HFFc6 (cell line): ENCODE data around the gene VSX1. TPM values are rescaled to one million over a fixed set of nuclear protein-coding genes. Genes with fewer than 3 reads are reported as not detected.

Experiments used
- DNase-seq: peaks from one replicate; pipeline ENCODE4 v3.0.0-alpha.2; 2018
- H3K27ac Mint-ChIP-seq: 2 replicates; pipeline ENCODE4 v1.8.0; 2020; ENCODE audit warnings: mild to moderate bottlenecking, mixed read lengths
- H3K27me3 Mint-ChIP-seq: 2 replicates; pipeline ENCODE4 v1.8.0; 2021; ENCODE audit warnings: mild to moderate bottlenecking, moderate library complexity, mixed read lengths; ENCODE audit not compliant: insufficient read depth
- H3K36me3 Mint-ChIP-seq: 2 replicates; pipeline ENCODE4 v1.8.0; 2021; ENCODE audit warnings: low read depth, mixed read lengths
- H3K4me1 Mint-ChIP-seq: 2 replicates; pipeline ENCODE4 v1.8.0; 2020; ENCODE audit warnings: low read depth, mixed read lengths
- H3K4me3 Mint-ChIP-seq: 2 replicates; pipeline ENCODE4 v1.8.0; 2020; ENCODE audit warnings: mild to moderate bottlenecking, moderate library complexity, mixed read lengths
- H3K9me3 Mint-ChIP-seq: 2 replicates; pipeline ENCODE4 v1.8.0; 2020; ENCODE audit warnings: mild to moderate bottlenecking, mixed read lengths
- total RNA-seq, 6 experiments: library from RNA; stranded (reverse); fragmentation: NEBNext Ultra II Directional; extraction: Animal tissue kit (Norgen Biotek cat#: 25700); gene quantifications; 2 replicates in 1 of 6; 3 replicates in 5 of 6; pipeline ENCODE4 v1.2.3, GENCODE V29; 2021
- TF ChIP-seq, protein P1 (sequence below): fragments of 200-600 bp; sonication (generic); IDR thresholded peaks from 2 replicates; pipeline ENCODE4 v1.5.0; 2021; ENCODE audit warnings: antibody characterized with exemption, mild to moderate bottlenecking

The VSX1 gene
- total RNA-seq, 6 experiments from 2014 or later: not detected

DNA sequence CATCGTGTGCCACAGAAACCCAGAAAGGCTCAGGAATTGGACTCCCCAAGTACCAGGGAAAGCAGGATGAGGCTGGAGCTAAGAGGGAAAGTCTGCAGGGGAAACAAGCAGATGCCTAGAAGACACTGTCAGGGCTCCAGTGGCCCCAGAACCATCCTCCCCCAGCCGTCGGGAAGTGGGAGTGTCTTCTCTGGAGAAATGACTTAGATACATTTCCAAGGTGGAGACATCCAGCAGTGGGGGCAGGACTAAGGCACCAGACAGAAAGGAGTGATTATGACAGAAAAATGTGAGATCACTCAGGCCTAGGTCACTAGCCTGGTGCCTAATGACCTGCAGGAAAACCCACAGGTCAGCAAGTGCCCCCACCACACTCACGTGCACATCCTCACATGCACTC lies 36.0 kb upstream of the VSX1 start:
- Mint-ChIP-seq H3K4me1 (no peaks in the 10 kb centered on the region), H3K9me3 (no peaks in the 10 kb centered on the region), H3K36me3 (no peaks in the 10 kb centered on the region), H3K27me3 (peaks cover 14% of the 10 kb centered on the region), H3K27ac (no peak overlapping the region), H3K4me3 (no peak overlapping the region)
- no peak for DNase-seq
- TF ChIP-seq, protein P1, sequence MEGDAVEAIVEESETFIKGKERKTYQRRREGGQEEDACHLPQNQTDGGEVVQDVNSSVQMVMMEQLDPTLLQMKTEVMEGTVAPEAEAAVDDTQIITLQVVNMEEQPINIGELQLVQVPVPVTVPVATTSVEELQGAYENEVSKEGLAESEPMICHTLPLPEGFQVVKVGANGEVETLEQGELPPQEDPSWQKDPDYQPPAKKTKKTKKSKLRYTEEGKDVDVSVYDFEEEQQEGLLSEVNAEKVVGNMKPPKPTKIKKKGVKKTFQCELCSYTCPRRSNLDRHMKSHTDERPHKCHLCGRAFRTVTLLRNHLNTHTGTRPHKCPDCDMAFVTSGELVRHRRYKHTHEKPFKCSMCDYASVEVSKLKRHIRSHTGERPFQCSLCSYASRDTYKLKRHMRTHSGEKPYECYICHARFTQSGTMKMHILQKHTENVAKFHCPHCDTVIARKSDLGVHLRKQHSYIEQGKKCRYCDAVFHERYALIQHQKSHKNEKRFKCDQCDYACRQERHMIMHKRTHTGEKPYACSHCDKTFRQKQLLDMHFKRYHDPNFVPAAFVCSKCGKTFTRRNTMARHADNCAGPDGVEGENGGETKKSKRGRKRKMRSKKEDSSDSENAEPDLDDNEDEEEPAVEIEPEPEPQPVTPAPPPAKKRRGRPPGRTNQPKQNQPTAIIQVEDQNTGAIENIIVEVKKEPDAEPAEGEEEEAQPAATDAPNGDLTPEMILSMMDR: no peak

DNA sequence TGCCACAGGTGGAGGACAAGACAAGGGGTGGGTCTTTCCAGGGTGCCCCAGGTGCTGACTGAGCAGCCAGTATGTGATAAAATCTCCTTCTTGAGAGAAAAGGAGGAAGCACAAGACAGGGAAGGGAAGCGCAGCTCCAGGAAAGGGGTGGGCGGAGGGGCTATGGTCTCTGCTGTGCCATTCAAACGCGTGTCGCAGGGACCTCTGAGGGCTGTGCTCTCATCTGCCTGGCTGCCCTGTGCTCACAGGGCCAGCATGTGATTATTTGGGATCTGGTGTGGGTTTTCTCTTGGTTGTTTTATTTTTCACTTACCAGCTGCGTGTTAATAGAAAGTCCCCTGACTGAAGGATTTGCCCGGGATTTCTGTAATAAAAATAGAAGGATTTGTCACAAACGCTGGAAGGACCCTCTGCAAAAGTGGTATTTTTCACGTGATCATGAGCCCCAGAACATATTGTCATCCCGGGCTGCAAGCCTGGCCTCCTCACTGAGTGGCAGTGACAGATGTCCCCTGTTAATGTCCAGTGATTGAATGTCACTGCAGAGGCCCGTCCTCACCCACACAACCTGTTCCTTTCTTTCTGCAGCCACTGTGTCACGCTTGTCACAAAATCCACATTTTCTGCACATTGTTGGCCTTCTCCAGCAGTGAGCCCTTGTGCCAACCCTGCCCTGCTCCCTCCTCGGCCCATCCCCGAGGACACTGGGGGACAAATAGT lies 35.0 kb upstream of the VSX1 start:
- Mint-ChIP-seq H3K27me3 (peaks cover 14% of the 10 kb centered on the region), H3K36me3 (no peaks in the 10 kb centered on the region), H3K4me1 (no peaks in the 10 kb centered on the region), H3K9me3 (no peaks in the 10 kb centered on the region), H3K4me3 (no peak overlapping the region), H3K27ac (no peak overlapping the region)
- DNase-seq: no peak
- TF ChIP-seq, protein P1: no peak

DNA sequence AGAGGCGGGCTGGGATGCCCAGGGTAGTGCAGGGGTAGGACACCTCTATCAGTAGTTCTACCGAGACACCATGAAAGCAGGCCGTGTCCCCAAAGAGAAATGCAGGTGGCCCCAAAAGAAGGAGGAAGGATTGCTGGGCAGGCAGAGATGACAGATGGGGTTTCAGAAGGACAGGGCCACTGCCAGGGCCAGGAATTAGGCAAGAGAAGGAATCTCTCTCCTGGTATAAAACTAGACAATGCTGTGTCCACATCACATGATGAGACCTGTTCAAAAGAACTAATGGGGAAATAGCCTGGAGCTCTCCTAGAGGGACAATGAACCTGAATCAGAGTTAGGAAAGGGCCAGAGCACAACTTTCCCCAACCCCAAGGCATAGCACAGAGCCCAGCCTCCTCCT lies 21.6 kb upstream of the VSX1 start:
- Mint-ChIP-seq H3K27ac (no peak overlapping the region), H3K9me3 (no peaks in the 10 kb centered on the region), H3K36me3 (no peaks in the 10 kb centered on the region), H3K4me3 (no peak overlapping the region), H3K27me3 (peaks cover 60% of the 10 kb centered on the region), H3K4me1 (no peaks in the 10 kb centered on the region)
- no peak for DNase-seq
- TF ChIP-seq, protein P1: no peak

DNA sequence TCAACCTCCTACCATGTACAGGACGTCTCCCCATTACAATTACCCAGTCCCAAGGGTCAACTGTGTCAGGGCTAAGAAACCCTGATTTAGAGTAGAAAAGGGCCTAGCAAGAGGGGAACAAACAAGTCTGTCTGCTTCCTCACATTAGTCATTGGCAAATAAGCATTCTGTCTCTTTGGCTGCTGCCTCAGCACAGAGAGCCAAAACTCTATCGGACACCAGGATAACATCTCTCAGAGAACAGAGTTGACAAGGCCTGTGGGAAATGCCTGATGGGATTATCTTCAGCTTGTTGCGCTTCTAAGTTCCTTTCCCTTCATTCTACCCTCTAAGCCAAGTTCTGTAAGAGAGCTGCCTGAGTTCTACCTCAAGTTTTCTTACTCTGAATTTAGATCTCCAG lies 19.0 kb upstream of the VSX1 start:
- H3K36me3 Mint-ChIP-seq: no peaks in the 10 kb centered on the region
- H3K9me3 Mint-ChIP-seq: no peaks in the 10 kb centered on the region
- H3K4me1 Mint-ChIP-seq: no peaks in the 10 kb centered on the region
- H3K27me3 Mint-ChIP-seq: peaks cover 48% of the 10 kb centered on the region
- TF ChIP-seq, protein P1: no peak
- DNase-seq: no peak
- H3K27ac Mint-ChIP-seq: no peak overlapping the region
- no peak overlapping the region for H3K4me3 Mint-ChIP-seq

DNA sequence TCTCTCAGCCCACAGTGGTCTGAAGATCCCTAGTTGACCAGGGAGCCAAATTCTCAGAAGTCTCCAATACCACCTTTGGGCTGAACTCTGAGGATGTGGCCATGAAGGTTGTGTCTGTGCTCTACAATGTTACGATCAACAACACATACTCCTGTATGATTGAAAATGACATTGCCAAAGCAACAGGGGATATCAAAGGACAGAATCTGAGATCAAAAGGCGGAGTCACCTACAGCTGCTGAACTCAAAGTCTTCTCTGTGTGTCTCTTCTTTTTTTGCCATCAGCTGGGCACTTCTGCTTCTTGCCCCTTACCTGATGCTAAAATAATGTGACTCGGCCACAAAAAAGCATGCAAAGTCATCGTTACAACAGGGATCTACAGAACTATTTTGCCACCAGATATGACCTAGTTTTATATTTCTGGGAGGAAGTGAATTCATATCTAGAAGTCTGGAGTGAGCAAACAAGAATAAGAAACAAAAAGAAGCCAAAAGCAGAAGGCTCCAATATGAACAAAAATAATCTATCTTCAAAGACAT lies 17.7 kb upstream of the VSX1 start:
- Mint-ChIP-seq H3K27me3 (peaks cover 41% of the 10 kb centered on the region), H3K36me3 (no peaks in the 10 kb centered on the region), H3K4me3 (no peak overlapping the region), H3K4me1 (no peaks in the 10 kb centered on the region), H3K9me3 (no peaks in the 10 kb centered on the region), H3K27ac (no peak overlapping the region)
- TF ChIP-seq, protein P1: no peak
- DNase-seq: no peak
